RWPE2 (cell line): ENCODE results near the gene TSSK3.

Source experiments
- ATAC-seq: fragments of 200-7000 bp; cut with Tn5 transposase; 3 replicates; pipeline ENCODE4 v1.9.1; 2021; ENCODE audit warnings: low read depth
- DNase-seq: peaks from one replicate; pipeline ENCODE4 v3.0.0-alpha.2; 2020; ENCODE audit warnings: low spot score
- H3K27ac ChIP-seq: fragments of 450-650 bp; 2 replicates; pipeline ENCODE4 v1.5.1; 2017; ENCODE audit warnings: mild to moderate bottlenecking; ENCODE audit not compliant: poor library complexity, severe bottlenecking
- H3K27me3 ChIP-seq: fragments of 250-450 bp; sonication (Bioruptor Pico); 2 replicates; pipeline ENCODE4 v1.5.1; 2021; ENCODE audit warnings: mild to moderate bottlenecking, moderate library complexity; ENCODE audit not compliant: insufficient read depth, poor library complexity, severe bottlenecking
- H3K36me3 ChIP-seq: fragments of 250-450 bp; sonication (Bioruptor Pico); 2 replicates; pipeline ENCODE4 v1.5.1; 2020; ENCODE audit warnings: low read depth, mild to moderate bottlenecking, moderate library complexity
- H3K4me1 ChIP-seq: fragments of 250-450 bp; sonication (Bioruptor Pico); 2 replicates; pipeline ENCODE4 v1.5.1; 2021; ENCODE audit warnings: mild to moderate bottlenecking, moderate library complexity; ENCODE audit not compliant: insufficient read depth, poor library complexity, severe bottlenecking
- H3K4me3 ChIP-seq: fragments of 250-450 bp; sonication (Bioruptor Pico); 2 replicates; pipeline ENCODE4 v1.5.1; 2021; ENCODE audit warnings: mild to moderate bottlenecking, moderate library complexity; ENCODE audit not compliant: severe bottlenecking
- H3K9me3 ChIP-seq: fragments of 250-450 bp; sonication (Bioruptor Pico); 2 replicates; pipeline ENCODE4 v1.5.1; 2021; ENCODE audit warnings: mild to moderate bottlenecking, moderate library complexity; ENCODE audit not compliant: severe bottlenecking
- TF ChIP-seq, protein P1 (sequence below): fragments of 450-650 bp; IDR thresholded peaks from one replicate; pipeline ENCODE4 v1.5.1; 2017; ENCODE audit warnings: mild to moderate bottlenecking, moderate library complexity; ENCODE audit not compliant: poor library complexity, severe bottlenecking

TSSK3 gene

DNA sequence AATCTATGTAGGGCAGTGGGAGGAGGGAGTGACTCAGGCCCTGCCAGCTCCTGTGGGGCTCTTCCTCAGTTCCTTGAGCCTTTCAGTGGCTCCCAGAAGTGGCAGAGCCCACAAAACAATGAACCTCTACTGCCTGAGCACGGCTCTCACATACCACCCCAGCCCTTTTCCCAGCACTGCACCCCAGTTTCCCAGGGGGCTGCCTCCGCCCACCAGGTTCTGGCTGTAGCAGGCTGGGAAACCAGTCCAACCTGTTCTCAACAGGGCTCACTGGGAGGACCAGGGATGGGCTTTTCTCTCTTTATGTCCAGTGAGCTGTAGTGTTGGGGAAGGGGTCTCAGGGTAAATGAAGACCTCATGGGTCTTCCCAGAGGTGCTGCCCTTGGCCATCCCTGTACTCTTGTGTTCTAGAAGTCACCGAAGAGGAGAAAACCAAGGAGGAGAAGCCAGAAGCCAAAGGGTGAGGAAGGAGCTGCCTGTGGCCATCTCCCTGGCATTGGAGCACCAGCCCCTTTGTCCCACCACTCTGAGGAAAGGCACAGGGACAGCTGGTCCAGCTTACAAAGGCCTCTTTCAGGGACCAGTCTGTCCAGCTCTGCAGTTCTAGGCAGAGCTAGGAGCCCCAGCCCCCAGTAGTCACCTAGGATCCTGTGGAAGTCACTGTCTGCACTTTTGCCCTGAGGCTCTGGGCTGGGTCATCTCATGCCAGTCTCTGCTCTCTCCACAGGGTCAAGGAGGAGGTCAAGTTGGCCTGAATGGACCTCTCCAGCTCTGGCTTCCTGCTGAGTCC is 29.9 kb upstream of the TSSK3 start:
- peak overlapping the region; percentile 1 for H3K27ac ChIP-seq
- peaks cover 38% of the 10 kb centered on the region for H3K36me3 ChIP-seq
- H3K4me1 ChIP-seq, result peaks cover 5% of the 10 kb centered on the region
- no peak for ATAC-seq
- H3K9me3 ChIP-seq, result no peaks in the 10 kb centered on the region
- no peak overlapping the region for H3K4me3 ChIP-seq
- DNase-seq, result no peak
- no peaks in the 10 kb centered on the region for H3K27me3 ChIP-seq
- TF ChIP-seq, protein P1, sequence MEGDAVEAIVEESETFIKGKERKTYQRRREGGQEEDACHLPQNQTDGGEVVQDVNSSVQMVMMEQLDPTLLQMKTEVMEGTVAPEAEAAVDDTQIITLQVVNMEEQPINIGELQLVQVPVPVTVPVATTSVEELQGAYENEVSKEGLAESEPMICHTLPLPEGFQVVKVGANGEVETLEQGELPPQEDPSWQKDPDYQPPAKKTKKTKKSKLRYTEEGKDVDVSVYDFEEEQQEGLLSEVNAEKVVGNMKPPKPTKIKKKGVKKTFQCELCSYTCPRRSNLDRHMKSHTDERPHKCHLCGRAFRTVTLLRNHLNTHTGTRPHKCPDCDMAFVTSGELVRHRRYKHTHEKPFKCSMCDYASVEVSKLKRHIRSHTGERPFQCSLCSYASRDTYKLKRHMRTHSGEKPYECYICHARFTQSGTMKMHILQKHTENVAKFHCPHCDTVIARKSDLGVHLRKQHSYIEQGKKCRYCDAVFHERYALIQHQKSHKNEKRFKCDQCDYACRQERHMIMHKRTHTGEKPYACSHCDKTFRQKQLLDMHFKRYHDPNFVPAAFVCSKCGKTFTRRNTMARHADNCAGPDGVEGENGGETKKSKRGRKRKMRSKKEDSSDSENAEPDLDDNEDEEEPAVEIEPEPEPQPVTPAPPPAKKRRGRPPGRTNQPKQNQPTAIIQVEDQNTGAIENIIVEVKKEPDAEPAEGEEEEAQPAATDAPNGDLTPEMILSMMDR, result no peak

DNA sequence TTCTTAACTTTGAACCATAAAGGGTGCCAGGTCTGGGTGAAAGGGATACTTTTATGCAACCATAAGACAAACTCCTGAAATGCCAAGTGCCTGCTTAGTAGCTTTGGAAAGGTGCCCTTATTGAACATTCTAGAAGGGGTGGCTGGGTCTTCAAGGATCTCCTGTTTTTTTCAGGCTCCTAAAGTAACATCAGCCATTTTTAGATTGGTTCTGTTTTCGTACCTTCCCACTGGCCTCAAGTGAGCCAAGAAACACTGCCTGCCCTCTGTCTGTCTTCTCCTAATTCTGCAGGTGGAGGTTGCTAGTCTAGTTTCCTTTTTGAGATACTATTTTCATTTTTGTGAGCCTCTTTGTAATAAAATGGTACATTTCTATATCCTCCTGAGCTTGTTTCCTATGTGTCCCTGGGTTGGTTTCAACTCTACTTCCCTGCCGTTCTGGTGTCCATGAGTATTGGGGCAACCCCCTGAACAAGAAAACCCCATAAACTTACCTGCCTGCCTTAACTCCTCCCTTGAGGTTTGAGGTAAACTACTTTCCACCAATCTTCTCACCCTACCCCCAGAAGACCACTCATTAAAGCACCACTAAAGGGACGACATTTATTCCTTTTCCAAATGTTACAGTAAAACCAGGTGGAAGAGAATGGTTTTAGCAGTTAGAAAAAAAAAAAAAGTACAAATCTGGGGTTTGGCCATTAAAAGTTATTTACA is 28.9 kb upstream of the TSSK3 start:
- Histone ChIP-seq H3K4me1 (peaks cover 5% of the 10 kb centered on the region), H3K9me3 (no peaks in the 10 kb centered on the region), H3K27me3 (no peaks in the 10 kb centered on the region), H3K4me3 (no peak overlapping the region), H3K36me3 (peaks cover 29% of the 10 kb centered on the region), H3K27ac (peak overlapping the region; percentile 1)
- ATAC-seq (no peak), DNase-seq (no peak)
- TF ChIP-seq, protein P1, result no peak

DNA sequence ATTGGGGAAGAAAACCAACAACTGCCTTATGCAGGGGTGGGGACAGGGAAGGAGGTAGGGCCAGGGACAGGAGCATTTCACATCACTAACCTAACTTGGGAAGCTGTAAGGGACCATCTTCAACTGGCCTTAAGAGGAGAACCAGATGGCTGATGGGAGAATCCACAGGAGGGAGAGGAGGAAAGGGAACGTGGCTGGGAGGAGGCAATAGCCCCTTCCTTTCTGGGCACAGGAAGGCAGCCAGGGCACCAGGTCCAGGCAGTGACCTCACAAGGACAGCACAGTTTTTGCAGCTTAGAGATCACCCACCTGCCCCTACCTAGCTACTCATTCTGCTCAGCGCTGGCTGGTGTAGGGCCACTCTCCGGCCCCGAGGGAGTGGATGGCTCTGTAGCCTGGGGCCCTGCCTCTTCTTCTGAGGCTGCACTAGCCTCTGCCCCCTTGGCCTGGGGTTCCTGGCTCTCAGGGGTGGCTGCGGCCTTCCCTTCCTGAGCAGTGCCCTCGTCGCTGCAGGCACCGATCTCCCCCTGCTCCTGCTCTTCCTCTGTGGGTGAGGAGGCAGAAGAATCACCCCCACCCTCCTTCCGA is 28.0 kb upstream of the TSSK3 start:
- TF ChIP-seq, protein P1, result no peak
- no peaks in the 10 kb centered on the region for H3K27me3 ChIP-seq
- no peak overlapping the region for H3K27ac ChIP-seq
- peaks cover 19% of the 10 kb centered on the region for H3K36me3 ChIP-seq
- H3K4me1 ChIP-seq, result peaks cover 5% of the 10 kb centered on the region
- H3K9me3 ChIP-seq, result no peaks in the 10 kb centered on the region
- peak; percentile 6; the same call in 1 of the 3 replicates for ATAC-seq
- H3K4me3 ChIP-seq, result peak overlapping the region; percentile 75
- DNase-seq, result no peak

DNA sequence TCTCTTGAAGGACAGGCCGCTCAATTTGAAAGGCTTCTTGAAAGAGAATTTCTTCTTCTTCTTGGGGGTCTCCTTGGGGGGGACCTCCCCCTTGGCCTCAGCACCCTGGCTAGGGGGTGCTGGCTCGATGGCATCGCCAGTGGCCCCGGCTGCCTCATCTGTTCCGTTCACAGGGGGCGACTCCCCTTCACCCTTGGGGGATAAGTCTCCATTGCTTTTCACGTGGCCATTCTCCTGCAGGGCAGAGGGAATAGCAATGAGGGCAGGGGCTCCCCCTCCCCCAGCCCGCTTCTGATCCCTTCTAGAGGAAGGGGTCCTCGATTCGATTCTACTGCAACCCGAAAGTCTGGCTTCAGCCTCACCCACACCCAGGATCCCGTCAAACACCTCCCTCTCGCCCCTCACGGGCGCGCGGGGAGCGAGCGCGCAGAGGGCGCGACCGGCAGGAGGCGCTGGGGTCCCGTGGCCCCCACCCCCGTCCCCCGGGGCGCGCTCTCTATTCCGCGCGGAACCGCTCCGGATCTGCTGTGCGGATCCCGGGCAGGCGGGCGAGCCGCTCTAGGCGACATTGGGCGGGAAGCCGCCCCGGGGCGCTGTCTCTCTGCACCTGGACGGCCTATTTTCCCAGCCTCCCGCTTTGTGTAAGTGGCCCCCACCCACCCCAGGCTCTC is 27.3 kb upstream of the TSSK3 start:
- Histone ChIP-seq H3K4me3 (peak overlapping the region; percentile 75), H3K27me3 (no peaks in the 10 kb centered on the region), H3K4me1 (peaks cover 5% of the 10 kb centered on the region), H3K27ac (peak overlapping the region; percentile 39), H3K36me3 (peaks cover 13% of the 10 kb centered on the region), H3K9me3 (no peaks in the 10 kb centered on the region)
- DNase-seq (no peak), ATAC-seq (peak; percentile 24)
- TF ChIP-seq, protein P1, result peak; percentile 83
